NT2/D1 (cell line): ENCODE results near the gene ZMAT5.

Source experiments
- DNase-seq: peaks from one replicate; pipeline ENCODE4 v3.0.0-alpha.2; 2011; ENCODE audit warnings: low read depth, low spot score
- H3K27me3 ChIP-seq: 2 replicates; pipeline ENCODE4 v1.6.0; 2011; ENCODE audit warnings: mild to moderate bottlenecking; ENCODE audit not compliant: insufficient read length, insufficient read depth
- H3K36me3 ChIP-seq: 2 replicates; pipeline ENCODE4 v1.6.1; 2011; ENCODE audit warnings: mild to moderate bottlenecking, low read length, mixed read lengths; ENCODE audit not compliant: insufficient read depth, insufficient read length
- H3K4me1 ChIP-seq: 2 replicates; pipeline ENCODE4 v1.5.1; 2011; ENCODE audit not compliant: insufficient read depth, insufficient read length
- H3K4me3 ChIP-seq: 2 replicates; pipeline ENCODE4 v1.5.1; 2011; ENCODE audit warnings: low read depth; ENCODE audit not compliant: insufficient read length
- H3K9ac ChIP-seq: 2 replicates; pipeline ENCODE4 v1.6.0; 2011; ENCODE audit warnings: low read depth; ENCODE audit not compliant: insufficient read length
- H3K9me3 ChIP-seq: 2 replicates; pipeline ENCODE4 v1.5.1; 2011; ENCODE audit warnings: mild to moderate bottlenecking, low read length; ENCODE audit not compliant: insufficient read depth
- SUZ12 ChIP-seq: IDR thresholded peaks from 2 replicates; pipeline ENCODE4 v1.6.1; 2011; ENCODE audit not compliant: insufficient read length, insufficient read depth; ENCODE audit errors: extremely low read depth
- YY1 ChIP-seq: IDR thresholded peaks from 2 replicates; pipeline ENCODE4 v1.6.1; 2011; ENCODE audit not compliant: insufficient read length, insufficient read depth
- ZNF274 ChIP-seq: IDR thresholded peaks from 2 replicates; pipeline ENCODE4 v1.6.1; 2011; ENCODE audit warnings: mild to moderate bottlenecking, low read depth, low read length

Gene ZMAT5

DNA sequence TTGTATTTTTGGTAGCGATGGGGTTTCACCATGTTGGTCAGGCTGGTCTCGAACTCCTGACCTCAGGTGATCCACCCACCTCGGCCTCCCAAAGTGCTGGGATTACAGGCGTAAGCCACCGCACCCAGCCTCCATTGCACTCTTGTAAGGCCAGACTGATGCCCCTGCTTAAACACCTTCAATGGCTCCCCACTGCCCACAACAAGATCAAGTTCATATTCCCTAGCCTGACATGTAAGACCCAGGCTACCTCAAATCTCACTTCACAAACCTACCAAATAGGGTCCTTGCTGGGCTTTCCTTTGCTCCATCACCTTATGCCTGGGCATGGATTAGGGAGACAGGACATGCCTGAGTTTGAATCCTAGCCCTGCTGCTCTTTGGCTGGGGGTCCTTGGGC lies 13.4 kb upstream of the ZMAT5 start:
- Histone ChIP-seq H3K36me3 (no peaks in the 10 kb centered on the region), H3K9ac (no peak overlapping the region), H3K27me3 (no peaks in the 10 kb centered on the region), H3K4me1 (peaks cover 12% of the 10 kb centered on the region), H3K4me3 (no peak overlapping the region), H3K9me3 (no peaks in the 10 kb centered on the region)
- no peak for TF ChIP-seq YY1
- TF ChIP-seq SUZ12 = no peak
- TF ChIP-seq ZNF274 = no peak
- DNase-seq = no peak

DNA sequence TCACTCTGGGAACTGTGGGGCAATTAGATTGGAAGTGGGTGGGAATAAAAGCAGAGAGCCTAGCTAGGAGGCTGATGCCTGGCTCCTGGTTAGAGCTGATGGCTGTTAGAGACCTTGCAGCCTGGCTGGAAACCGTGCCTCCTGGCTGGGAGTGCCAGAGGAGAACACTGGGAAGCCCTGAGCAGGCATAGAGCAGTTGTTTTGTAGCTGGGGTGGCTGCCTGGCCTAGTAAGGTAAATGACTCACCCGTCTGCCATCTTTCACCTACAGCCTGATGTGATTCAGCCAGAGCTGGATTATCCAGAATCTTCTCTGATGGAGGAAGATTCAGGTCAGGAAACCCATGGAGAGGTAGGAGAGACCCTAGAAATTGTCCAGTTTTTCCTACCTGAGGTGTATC lies 6.4 kb upstream of the ZMAT5 start:
- no peak for TF ChIP-seq SUZ12
- TF ChIP-seq ZNF274 = no peak
- TF ChIP-seq YY1 = no peak
- no peak for DNase-seq
- Histone ChIP-seq H3K9me3 (no peaks in the 10 kb centered on the region), H3K36me3 (peaks cover 28% of the 10 kb centered on the region), H3K27me3 (no peaks in the 10 kb centered on the region), H3K4me3 (no peak overlapping the region), H3K9ac (no peak overlapping the region), H3K4me1 (no peaks in the 10 kb centered on the region)

DNA sequence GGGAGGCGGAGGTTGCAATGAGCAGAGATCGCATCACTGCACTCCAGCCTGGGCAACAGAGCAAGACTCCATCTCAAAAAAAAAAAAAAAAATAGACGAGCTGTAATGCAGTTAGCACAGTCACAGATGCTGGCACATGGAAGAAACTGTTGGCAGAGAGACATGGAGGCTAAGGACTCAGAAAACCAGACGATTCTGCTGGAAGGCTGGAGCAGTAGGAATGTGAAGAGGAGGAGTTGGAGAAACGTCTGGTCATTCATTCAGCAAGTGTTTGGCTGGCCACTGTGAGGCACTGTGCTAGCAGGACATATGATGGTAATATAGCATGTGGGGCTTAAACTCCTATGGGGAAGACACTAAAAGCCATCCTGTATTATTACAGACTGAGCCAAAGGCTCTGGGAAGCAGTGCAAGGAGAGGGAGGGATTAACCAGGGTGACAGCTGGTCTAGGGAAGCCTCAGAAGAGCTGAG lies 5.4 kb upstream of the ZMAT5 start:
- H3K27me3 ChIP-seq = no peaks in the 10 kb centered on the region
- H3K4me3 ChIP-seq = no peak overlapping the region
- no peaks in the 10 kb centered on the region for H3K4me1 ChIP-seq
- H3K9me3 ChIP-seq = no peaks in the 10 kb centered on the region
- H3K36me3 ChIP-seq = peaks cover 32% of the 10 kb centered on the region
- DNase-seq = no peak
- no peak overlapping the region for H3K9ac ChIP-seq
- TF ChIP-seq SUZ12 = no peak
- no peak for TF ChIP-seq YY1
- no peak for TF ChIP-seq ZNF274

DNA sequence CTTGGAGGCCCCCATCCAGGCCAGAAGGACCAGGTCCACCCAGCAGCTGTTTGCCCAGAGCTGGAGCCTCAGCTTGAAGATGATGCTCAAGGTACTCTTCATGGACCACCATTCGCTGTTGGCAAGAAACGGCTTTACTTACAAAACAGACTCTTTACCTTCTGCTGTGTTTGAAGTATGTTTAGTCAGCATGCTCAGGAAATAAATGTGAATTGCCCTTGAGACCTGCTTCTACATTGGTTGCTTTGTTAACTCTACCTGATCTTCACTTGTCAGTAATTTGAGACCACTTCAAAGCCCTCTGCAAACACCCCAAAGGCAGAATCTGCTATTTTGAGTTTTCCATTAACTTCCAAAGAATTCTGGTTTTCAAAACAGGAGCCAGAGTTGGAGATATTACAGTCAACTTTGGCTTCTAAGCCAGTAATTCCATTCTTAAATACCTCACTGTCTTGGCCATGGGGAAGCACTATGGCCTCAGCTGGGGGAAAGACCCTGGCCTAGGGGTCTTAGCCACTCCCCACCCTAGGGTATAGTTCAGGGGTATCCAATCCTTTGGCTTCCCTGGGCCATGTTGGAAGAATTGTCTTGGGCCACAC lies 3.0 kb upstream of the ZMAT5 start:
- H3K9ac ChIP-seq = no peak overlapping the region
- no peaks in the 10 kb centered on the region for H3K27me3 ChIP-seq
- H3K4me3 ChIP-seq = no peak overlapping the region
- DNase-seq = no peak
- H3K9me3 ChIP-seq = no peaks in the 10 kb centered on the region
- H3K4me1 ChIP-seq = no peaks in the 10 kb centered on the region
- no peak for TF ChIP-seq ZNF274
- no peak for TF ChIP-seq YY1
- TF ChIP-seq SUZ12 = no peak
- H3K36me3 ChIP-seq = peaks cover 32% of the 10 kb centered on the region

DNA sequence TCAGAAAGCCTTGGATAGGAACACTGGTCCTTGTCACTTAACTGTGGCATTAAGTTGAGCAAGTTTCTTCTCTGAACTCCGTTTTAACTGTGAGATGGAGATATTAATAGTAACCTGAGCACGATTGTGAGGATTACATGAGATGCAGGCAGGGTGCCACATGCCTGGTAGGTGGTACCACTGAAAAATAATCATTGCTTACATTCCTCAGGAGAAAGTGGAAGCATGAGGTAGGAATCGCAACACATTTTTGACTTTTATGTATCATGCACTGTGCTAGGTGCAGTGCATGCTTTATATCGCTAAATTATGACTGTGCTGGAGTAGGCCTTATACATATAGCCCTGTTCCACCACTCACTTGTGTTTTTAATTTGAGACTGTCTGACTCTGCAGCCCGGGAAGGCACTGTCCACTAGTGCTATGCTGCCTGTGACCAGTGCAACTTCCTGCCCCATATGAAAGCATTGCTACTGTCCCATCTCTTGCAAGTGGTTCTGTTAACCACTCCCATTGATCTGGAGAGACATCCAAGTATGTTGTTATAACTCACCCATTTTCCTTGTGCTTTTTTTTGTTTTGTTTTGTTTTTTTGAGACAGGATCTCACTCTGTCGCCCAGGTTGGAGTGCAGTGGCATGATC lies 1.4 kb upstream of the ZMAT5 start:
- Histone ChIP-seq H3K9ac (peak overlapping the region; percentile 100), H3K36me3 (peaks cover 32% of the 10 kb centered on the region), H3K4me1 (no peaks in the 10 kb centered on the region), H3K4me3 (peak overlapping the region; percentile 99), H3K9me3 (no peaks in the 10 kb centered on the region), H3K27me3 (no peaks in the 10 kb centered on the region)
- no peak for DNase-seq
- TF ChIP-seq SUZ12 (no peak), YY1 (no peak), ZNF274 (no peak)

DNA sequence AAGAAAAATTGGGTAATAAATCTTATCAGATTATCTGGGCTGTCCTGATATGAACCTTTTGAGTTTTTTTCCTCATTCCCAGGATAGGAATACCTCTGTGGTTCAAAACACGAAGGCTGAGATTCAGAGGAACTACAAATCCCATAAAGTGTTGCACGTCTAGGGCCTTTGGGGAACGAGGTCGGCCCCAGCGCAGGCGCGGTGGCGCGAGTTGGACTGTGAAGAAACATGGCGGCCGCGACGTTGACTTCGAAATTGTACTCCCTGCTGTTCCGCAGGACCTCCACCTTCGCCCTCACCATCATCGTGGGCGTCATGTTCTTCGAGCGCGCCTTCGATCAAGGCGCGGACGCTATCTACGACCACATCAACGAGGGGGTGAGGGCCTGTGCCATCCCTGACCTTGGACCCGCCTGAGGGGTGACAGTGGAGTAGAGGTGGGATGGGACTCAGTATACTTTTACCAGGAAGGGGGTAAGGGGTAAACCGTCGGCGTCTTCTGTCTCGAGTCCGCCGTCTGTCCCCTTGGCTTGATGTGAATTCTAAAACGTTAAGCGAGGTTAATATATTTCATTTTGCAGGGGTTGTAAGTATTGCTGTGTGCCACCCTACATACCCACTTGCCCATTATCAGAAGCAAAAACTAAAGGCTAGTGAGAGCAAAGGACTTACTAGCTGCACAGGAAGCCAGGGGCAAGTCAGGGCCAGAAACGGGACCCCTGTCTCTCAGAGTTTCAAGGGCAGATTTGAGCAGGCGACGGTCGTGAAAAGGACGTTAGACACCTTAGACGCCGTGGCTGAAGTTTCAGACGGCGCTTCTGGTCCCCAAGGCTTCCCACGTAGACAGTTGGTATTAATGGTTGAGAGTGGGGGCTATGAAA lies 604 bp upstream of the ZMAT5 start, which contains the start of gene UQCR10:
TSS of gene UQCR10 (plus strand) at position 199 of the 881 bp plus-strand sequence. CDS start at position 229, 30 bp downstream.
- Histone ChIP-seq H3K36me3 (peaks cover 32% of the 10 kb centered on the region), H3K9me3 (no peaks in the 10 kb centered on the region), H3K9ac (peak within 1 kb of the TSS; percentile 100), H3K4me1 (no peaks in the 10 kb centered on the region), H3K27me3 (no peaks in the 10 kb centered on the region), H3K4me3 (peak within 1 kb of the TSS; percentile 99)
- peak; percentile 76 for DNase-seq
- TF ChIP-seq YY1 (peak; percentile 69), ZNF274 (no peak), SUZ12 (no peak)

DNA sequence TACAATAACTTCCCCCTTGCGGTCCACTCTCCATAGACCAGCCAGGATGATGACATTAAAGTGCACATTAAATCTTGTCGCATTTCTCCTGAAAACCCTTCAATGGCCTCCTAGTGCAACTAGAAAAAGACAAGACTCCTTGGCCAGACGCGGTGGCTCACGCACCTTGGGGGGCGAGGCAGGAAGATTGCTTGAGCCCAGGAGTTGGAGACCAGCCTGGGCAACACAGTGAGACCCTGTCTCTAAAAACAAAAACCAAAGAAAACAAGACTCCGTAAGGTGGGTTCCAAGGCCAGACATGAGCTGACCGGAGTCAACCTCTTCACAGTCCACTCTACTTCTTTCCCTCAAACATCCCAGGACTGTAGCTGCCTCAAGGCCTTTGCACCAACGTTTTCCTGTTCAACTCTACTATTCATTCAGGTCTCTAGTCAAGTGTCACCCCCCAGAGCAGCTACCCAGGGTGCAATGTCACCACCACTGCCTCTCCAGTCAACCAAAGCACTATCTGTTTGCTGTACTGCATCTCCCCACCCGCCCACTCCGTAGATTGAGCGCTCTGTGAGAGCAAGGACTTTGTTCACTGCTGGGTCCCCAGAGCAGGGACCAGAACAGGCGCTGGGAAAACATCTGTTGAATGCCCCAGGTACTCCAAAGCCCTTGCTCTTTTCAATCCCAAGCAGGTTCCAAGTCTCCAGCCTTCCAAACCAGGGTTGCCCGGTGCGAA lies 739 bp downstream of the ZMAT5 start:
- no peak for DNase-seq
- peaks cover 29% of the 10 kb centered on the region for H3K36me3 ChIP-seq
- no peaks in the 10 kb centered on the region for H3K4me1 ChIP-seq
- peak overlapping the region; percentile 75 for H3K4me3 ChIP-seq
- H3K9ac ChIP-seq = peak overlapping the region; percentile 93
- H3K27me3 ChIP-seq = no peaks in the 10 kb centered on the region
- TF ChIP-seq YY1 (no peak), SUZ12 (no peak), ZNF274 (no peak)
- no peaks in the 10 kb centered on the region for H3K9me3 ChIP-seq
